WERI-Rb-1 (cell line): ENCODE measurements around the gene BRAP.
"Not testable (repeated sequence)": the region's sequence is repeated elsewhere in the genome, so short reads cannot be mapped to it uniquely, and the experiment has no call there.

ENCODE experiments used
- DNase-seq: peaks from one replicate; pipeline ENCODE4 v3.0.0-alpha.2; 2020
- H3K27ac ChIP-seq: fragments of 250-450 bp; sonication (Bioruptor Pico); 2 replicates; pipeline ENCODE4 v1.5.1; 2020; ENCODE audit warnings: mild to moderate bottlenecking, moderate library complexity
- H3K27me3 ChIP-seq: fragments of 250-450 bp; sonication (Bioruptor Pico); 2 replicates; pipeline ENCODE4 v1.5.1; 2021; ENCODE audit warnings: mild to moderate bottlenecking, low read depth, moderate library complexity; ENCODE audit not compliant: insufficient read depth, severe bottlenecking
- H3K36me3 ChIP-seq: fragments of 250-450 bp; sonication (Bioruptor Pico); 2 replicates; pipeline ENCODE4 v1.5.1; 2020; ENCODE audit warnings: mild to moderate bottlenecking, moderate library complexity
- H3K4me3 ChIP-seq: 2 replicates; pipeline ENCODE4 v1.5.1; 2011; ENCODE audit warnings: low read depth, mild to moderate bottlenecking, control low read depth, low read length
- H3K9me3 ChIP-seq: fragments of 250-450 bp; sonication (Bioruptor Pico); 2 replicates; pipeline ENCODE4 v1.5.1; 2021; ENCODE audit warnings: mild to moderate bottlenecking, moderate library complexity; ENCODE audit not compliant: severe bottlenecking
- CTCF ChIP-seq: IDR thresholded peaks from 2 replicates; pipeline ENCODE4 v1.5.1; 2011; ENCODE audit warnings: low read depth, mild to moderate bottlenecking, control low read depth, inconsistent platforms, low read length

Gene BRAP

GRCh38 chr12:111636209-111636945 is 49.4 kb downstream of the BRAP start:
- Histone ChIP-seq H3K27me3 (no peaks in the 10 kb centered on the region), H3K4me3 (no peak overlapping the region), H3K36me3 (no peaks in the 10 kb centered on the region), H3K9me3 (no peaks in the 10 kb centered on the region), H3K27ac (no peak overlapping the region)
- no peak for TF ChIP-seq CTCF
- DNase-seq, result no peak

GRCh38 chr12:111635524-111635923 is 50.2 kb downstream of the BRAP start:
- Histone ChIP-seq H3K27me3 (no peaks in the 10 kb centered on the region), H3K27ac (no peak overlapping the region), H3K9me3 (no peaks in the 10 kb centered on the region), H3K36me3 (no peaks in the 10 kb centered on the region), H3K4me3 (no peak overlapping the region)
- DNase-seq, result no peak
- TF ChIP-seq CTCF, result no peak

GRCh38 chr12:111628505-111629260 is 57.1 kb downstream of the BRAP start:
- TF ChIP-seq CTCF, result no peak
- Histone ChIP-seq H3K9me3 (no peaks in the 10 kb centered on the region), H3K27me3 (no peaks in the 10 kb centered on the region), H3K27ac (no peak overlapping the region), H3K4me3 (no peak overlapping the region), H3K36me3 (no peaks in the 10 kb centered on the region)
- DNase-seq, result no peak

GRCh38 chr12:111626230-111626629 is 59.5 kb downstream of the BRAP start:
- H3K27ac ChIP-seq, result no peak overlapping the region
- DNase-seq, result no peak
- H3K27me3 ChIP-seq, result no peaks in the 10 kb centered on the region
- no peaks in the 10 kb centered on the region for H3K9me3 ChIP-seq
- TF ChIP-seq CTCF, result no peak
- H3K4me3 ChIP-seq, result no peak overlapping the region
- H3K36me3 ChIP-seq, result no peaks in the 10 kb centered on the region

- DNase-seq, result no peak
- H3K27me3 ChIP-seq, result no peaks in the 10 kb centered on the region
- TF ChIP-seq CTCF, result no peak
- no peaks in the 10 kb centered on the region for H3K9me3 ChIP-seq
- H3K4me3 ChIP-seq, result no peak overlapping the region
- H3K27ac ChIP-seq, result no peak overlapping the region
- H3K36me3 ChIP-seq, result no peaks in the 10 kb centered on the region
Measured at GRCh38 chr12:111624540-111624939, 61.2 kb downstream of the BRAP start.

GRCh38 chr12:111617841-111618240 is 67.9 kb downstream of the BRAP start:
- not testable (repeated sequence) for H3K4me3 ChIP-seq, H3K27me3 ChIP-seq, H3K27ac ChIP-seq, H3K9me3 ChIP-seq, H3K36me3 ChIP-seq, DNase-seq
